ENCODE results near the gene CD79B.
"Not testable (repeated sequence)": the region's sequence is repeated elsewhere in the genome, so short reads cannot be mapped to it uniquely, and the experiment has no call there.

Gene CD79B

GRCh38 chr17:63909586-63909985, 22.5 kb downstream of the CD79B start:
- DNase-seq = not testable (repeated sequence)

DNA sequence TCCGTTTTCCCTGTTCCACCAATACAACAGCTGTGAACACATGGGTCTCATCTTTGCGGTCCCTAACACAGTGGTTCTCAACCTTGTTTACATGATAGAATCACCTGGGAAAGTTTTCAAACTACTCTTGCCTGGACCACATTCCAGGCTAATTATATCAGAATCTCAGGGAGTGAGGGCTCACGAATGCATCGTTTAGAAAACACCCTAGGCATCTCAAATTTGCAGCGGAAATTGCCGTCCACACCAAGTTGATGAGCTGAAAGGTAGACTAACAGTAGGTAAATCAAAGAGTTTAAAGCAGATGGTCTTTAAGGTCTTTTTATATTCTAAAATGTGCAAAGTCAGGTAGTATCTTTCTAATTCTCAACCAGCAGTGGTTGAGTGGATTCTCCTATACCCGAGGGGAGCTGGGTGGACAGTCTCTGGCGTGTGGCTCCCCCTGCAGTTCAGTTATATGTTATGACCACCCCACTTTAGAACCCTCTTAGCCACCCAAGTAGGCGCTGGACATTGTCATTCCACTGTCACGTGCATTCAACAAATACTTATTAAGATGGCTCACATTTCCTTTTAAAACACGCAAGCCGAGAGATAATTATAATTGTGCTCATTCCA, 24.9 kb downstream of the CD79B start:
- not testable (repeated sequence) for DNase-seq

GRCh38 chr17:63904796-63905195, 27.3 kb downstream of the CD79B start:
- not testable (repeated sequence) for DNase-seq

DNA sequence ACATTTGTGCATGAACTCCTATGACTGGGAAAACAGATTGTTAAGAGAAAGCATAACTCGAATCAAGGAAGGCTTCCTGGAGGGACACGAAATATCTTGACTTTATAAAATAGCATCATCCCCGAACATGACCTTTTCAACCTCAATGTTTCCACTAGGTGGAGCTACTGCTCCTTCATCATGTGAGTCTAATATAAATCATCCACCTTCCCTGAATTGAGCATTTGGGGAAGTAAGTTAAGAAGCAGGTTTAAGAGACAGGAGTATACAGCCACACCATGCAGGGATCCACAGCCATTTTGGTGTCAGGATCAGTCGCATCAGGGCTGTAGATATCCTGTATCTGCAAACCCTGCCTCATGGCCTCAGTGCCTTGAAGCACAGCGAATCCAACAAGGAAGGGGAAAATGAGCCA, 28.3 kb downstream of the CD79B start:
- DNase-seq = not testable (repeated sequence)

DNA sequence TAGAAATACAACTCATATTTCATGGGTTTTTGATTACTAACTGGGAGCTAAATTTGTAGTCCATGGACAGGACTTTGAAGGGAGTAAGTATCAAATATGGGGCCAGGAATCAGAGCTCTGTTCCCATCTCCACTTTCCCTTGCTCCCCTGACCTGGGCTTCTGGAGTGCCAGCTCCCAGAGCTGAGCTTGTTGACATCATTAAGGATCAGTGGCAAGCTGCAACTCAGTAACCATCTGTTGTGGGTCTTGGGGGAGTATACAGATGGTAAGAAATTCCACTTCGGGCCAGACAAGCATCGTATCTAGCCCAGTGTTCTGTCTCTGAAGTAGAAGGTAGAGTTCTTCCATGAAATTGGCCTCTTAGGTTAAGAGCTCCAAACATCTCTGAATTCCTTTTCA, 30.2 kb downstream of the CD79B start:
- DNase-seq = not testable (repeated sequence)

- not testable (repeated sequence) for DNase-seq
Observed at GRCh38 chr17:63898899-63899798, 33.0 kb downstream of the CD79B start.

DNA sequence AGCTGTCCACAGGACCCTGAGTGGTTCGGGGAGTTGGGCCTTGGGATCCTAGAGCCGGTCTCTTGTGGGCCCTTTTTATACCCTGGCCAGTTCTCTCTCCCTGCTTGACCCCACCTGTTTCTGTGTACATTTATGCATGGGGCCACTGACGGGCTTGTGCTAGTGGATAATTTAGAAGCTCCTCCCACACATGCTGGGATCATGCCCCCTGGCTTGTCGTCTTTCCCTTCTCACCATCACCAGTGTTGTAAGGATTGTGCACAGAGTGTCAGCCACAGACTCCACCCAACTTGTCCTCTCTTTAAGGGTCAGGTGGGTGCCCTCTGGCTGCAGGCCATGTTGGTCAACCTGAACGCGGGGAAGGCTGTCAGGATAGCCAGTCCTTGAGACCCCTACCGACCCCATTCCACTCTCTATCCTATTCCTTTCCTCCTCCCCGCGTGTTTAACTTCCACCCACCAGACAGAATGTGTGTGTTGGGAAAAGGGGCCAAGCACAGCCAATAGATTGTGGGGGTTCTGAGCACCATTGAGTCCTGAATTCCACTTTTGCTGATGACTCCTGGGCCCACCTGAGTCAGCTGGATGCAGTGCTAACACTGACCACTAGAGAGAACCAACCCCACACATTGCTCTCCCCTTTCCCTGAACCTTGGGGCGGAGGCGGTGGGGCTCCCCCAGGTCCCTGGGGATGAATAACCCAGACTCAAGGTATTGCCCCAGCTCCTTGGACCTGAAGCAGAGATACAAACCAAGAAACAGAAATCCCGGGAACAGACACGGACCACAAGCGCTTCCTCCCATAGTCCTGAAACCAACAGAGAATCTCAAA, 35.4 kb downstream of the CD79B start, which contains the start of gene CSH1:
CSH1 (minus strand) TSS at position 51 of the 831 bp plus-strand sequence. CDS start 63 bp downstream, outside the sequence.
- DNase-seq = not testable (repeated sequence)

DNA sequence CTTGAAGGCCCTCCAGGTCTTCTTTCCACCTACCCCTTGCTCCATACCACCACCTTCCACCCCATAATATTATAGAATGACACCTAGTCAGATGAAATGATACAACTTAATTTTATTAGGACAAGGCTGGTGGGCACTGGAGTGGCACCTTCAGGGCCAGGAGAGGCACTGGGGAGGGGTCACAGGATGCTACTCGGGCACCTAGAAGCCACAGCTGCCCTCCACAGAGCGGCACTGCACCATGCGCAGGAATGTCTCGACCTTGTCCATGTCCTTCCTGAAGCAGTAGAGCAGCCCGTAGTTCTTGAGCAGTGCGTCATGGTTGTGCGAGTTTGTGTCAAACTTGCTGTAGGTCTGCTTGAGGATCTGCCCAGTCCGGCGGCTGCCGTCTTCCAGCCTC, 37.3 kb downstream of the CD79B start:
- not testable (repeated sequence) for DNase-seq

- DNase-seq = not testable (repeated sequence)
Observed at GRCh38 chr17:63894021-63894420, 38.1 kb downstream of the CD79B start.

DNA sequence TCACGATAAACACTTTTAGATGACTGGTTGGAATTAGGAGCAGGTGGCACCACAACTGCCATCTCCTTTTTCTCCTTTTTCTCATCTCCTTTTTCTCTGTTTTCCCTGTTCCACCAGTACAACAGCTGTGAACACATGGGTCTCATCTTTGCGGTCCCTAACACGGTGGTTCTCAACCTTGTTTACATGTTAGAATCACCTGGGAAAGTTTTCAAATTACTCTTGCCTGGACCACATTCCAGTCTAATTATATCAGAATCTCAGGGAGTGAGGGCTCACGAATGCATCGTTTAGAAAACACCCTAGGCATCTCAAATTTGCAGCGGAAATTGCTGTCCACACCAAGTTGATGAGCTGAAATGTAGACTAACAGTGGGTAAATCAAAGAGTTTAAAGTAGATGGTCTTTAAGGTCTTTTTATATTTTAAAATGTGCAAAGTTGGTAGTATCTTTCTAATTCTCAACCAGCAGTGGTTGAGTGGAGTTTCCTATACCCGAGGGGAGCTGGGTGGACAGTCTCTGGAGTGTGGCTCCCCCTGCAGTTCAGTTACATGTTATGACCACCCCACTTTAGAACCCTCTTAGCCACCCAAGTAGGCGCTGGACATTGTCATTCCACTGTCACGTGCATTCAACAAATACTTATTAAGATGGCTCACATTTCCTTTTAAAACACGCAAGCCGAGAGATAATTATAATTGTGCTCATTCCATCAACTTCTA, 39.7 kb downstream of the CD79B start:
- DNase-seq = not testable (repeated sequence)

DNA sequence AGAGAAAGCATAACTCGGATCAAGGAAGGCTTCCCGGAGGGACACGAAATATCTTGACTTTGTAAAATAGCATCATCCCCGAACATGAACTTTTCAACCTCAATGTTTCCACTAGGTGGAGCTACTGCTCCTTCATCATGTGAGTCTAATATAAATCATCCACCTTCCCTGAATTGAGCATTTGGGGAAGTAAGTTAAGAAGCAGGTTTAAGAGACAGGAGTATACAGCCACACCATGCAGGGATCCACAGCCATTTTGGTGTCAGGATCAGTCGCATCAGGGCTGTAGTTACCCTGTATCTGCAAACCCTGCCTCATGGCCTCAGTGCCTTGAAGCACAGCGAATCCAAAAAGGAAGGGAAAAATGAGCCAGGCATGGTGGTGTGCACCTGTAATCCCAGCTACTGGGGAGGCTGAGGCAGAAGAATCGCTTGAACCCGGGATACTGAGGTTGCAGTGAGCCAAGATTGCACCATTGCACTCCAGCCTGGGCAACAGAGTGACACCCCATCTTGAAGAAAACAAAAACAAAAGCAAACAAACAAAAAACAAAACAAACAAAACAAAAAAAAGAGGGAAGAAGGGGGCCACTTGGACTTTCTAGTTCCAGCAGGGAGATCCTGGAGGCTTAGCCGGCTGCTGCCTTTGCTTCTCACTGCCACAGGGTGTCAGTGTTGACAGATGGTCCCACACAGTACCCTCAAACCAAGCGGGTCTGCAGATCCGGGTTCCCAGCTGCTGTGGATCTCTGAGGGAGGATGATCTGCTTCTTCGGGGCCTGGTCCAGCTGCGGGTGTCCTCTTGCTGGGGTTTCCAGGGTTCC, 42.9 kb downstream of the CD79B start:
- DNase-seq = not testable (repeated sequence)

DNA sequence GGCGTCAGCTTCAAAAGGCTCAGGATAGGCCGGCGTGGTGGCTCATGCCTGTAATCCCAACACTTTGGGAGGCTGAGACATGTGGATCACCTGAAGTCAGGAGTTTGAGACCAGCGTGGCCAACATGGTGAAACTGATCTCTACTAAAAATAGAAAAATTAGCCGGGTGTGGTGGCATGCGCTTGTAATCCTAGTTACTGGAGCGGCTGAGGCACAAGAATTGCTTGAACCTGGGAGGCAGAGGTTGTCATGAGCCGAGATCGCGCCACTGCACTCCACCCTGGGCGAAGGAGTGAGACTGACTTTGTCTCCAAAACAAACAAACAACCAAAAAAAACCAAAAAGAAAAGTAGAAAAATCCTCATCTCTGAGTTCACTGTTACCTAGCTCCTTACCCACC, 47.0 kb downstream of the CD79B start:
- DNase-seq = not testable (repeated sequence)

- DNase-seq = not testable (repeated sequence)
Observed at GRCh38 chr17:63882626-63883126, 49.5 kb downstream of the CD79B start.

GRCh38 chr17:63881935-63882601, 50.1 kb downstream of the CD79B start, which contains the start of gene GH2:
Gene GH2 (minus strand): TSS chr17:63881944. CDS start chr17:63881801, 143 bp downstream.
- no peak for DNase-seq

DNA sequence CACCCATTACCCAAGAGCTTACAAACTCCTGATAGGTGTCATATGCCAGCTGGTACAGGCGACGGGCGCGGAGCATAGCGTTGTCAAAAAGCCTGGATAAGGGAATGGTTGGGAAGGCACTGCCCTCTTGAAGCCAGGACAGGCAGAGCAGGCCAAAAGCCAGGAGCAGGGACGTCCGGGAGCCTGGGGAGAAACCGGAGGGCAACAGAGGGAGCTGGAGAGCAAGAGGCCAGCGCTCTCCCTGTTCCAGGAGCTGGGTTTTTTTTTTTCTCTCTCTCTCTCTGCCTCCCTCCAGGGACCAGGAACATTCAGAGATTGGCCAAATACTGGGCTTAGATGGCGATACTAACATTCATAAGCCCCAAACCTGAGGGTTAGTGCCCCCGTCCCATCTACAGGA, 50.8 kb downstream of the CD79B start:
- DNase-seq = not testable (repeated sequence)

DNA sequence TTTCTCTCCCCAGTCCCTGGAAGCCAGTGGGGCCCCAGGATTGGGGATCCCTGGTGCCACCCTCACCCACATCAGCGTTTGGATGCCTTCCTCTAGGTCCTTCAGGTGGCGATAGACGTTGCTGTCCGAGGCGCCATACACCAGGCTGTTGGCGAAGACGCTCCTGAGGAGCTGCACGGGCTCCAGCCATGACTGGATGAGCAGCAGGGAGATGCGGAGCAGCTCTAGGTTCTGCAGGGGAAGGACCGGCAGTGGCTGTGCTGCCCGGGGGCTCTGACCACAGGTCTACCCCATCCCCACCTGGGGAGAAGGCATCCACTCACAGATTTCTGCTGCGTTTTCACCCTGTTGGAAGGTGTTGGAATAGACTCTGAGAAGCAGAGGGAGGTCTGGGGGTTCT, 51.4 kb downstream of the CD79B start:
- no peak for DNase-seq
